K562 (cell line): ENCODE data around the gene BSPRY.

ENCODE experiments used
- CBX8 ChIP-seq: fragments of 200-600 bp; sonication (generic); IDR thresholded peaks from 2 replicates; pipeline ENCODE4 v1.6.1; 2012; ENCODE audit warnings: borderline replicate concordance, mixed run types, low read depth, mild to moderate bottlenecking, moderate library complexity, mixed read lengths, low read length, control low read depth, inconsistent platforms; ENCODE audit not compliant: poor library complexity, severe bottlenecking; ENCODE audit errors: extremely low read depth
- IRF1 ChIP-seq: sonication (generic); formaldehyde crosslinking; IDR thresholded peaks from 2 replicates; pipeline ENCODE4 v1.8.0; 2022; ENCODE audit warnings: missing genetic modification reagents, mild to moderate bottlenecking, borderline replicate concordance
- L3MBTL2 ChIP-seq: fragments of 450-650 bp; IDR thresholded peaks from 2 replicates; pipeline ENCODE4 v1.6.1; 2016; ENCODE audit warnings: mild to moderate bottlenecking, moderate library complexity
- MAX ChIP-seq: sonication (generic); formaldehyde crosslinking; IDR thresholded peaks from 2 replicates; pipeline ENCODE4 v1.9.0; 2022; ENCODE audit warnings: mild to moderate bottlenecking, missing genetic modification reagents
- MTA1 ChIP-seq: fragments of 450-650 bp; IDR thresholded peaks from 2 replicates; pipeline ENCODE4 v1.6.1; 2017; ENCODE audit warnings: borderline replicate concordance
- PHF21A ChIP-seq: fragments of 450-650 bp; IDR thresholded peaks from 2 replicates; pipeline ENCODE4 v1.6.1; 2017; ENCODE audit warnings: low read depth, borderline replicate concordance
- POLR2AphosphoS5 ChIP-seq: IDR thresholded peaks from 2 replicates; pipeline ENCODE4 v1.6.1; 2011; ENCODE audit warnings: mild to moderate bottlenecking, low read depth, low read length, moderate library complexity; ENCODE audit not compliant: control insufficient read depth, insufficient read depth
- RAD21 ChIP-seq, 2 experiments: fragments of 250-450 bp in 1 of 2; fragments of 450-650 bp in 1 of 2; sonication (Bioruptor Pico) in 1 of 2; formaldehyde crosslinking in 1 of 2; IDR thresholded peaks in 1 of 2; conservative IDR thresholded peaks in 1 of 2; 2 replicates each; pipeline versions ENCODE4 v1.4.0 to v1.8.0; 2020 to 2022; ENCODE audit warnings: mild to moderate bottlenecking in 2 of 2, moderate library complexity in 1 of 2
- TAF1 ChIP-seq: IDR thresholded peaks from 2 replicates; pipeline ENCODE4 v1.6.1; 2011; ENCODE audit warnings: mild to moderate bottlenecking, low read length, moderate library complexity; ENCODE audit not compliant: insufficient read depth, control insufficient read depth, severe bottlenecking; ENCODE audit errors: extremely low read depth
- ZFX ChIP-seq: sonication (generic); formaldehyde crosslinking; IDR thresholded peaks from 2 replicates; pipeline ENCODE4 v1.8.0; 2022; ENCODE audit warnings: mild to moderate bottlenecking, missing genetic modification reagents, moderate library complexity
- TF ChIP-seq, protein P1 (sequence below), 3 experiments: IDR thresholded peaks in 2 of 3; conservative IDR thresholded peaks in 1 of 3; 2 replicates each; pipeline ENCODE4 v1.5.1; 2011 to 2012; ENCODE audit warnings: low read length in 3 of 3, mild to moderate bottlenecking in 3 of 3, control low read depth in 2 of 3, improper control_type of control experiment in 1 of 3, inconsistent platforms in 1 of 3, low read depth in 1 of 3, mixed read lengths in 1 of 3, moderate library complexity in 1 of 3; ENCODE audit not compliant: insufficient read depth in 2 of 3
- TF ChIP-seq, protein P2 (sequence below): fragments of 200-800 bp; sonication (Bioruptor generic); IDR thresholded peaks from 2 replicates; pipeline ENCODE4 v1.6.1; 2017; ENCODE audit warnings: missing genetic modification characterization, missing compliant biosample characterization

- TF ChIP-seq MAX (CRISPR knock-in tag) (no peak), CBX8 (no peak), RAD21 (CRISPR knock-in tag; conservative IDR thresholded peaks at IDR 0.05 in 1 of 2, IDR thresholded peaks at IDR 0.05 in 1 of 2) (no peak), MTA1 (no peak), L3MBTL2 (no peak), TAF1 (no peak), POLR2AphosphoS5 (no peak), PHF21A (no peak), IRF1 (no peak), ZFX (CRISPR knock-in tag) (no peak)
- TF ChIP-seq, protein P1, sequence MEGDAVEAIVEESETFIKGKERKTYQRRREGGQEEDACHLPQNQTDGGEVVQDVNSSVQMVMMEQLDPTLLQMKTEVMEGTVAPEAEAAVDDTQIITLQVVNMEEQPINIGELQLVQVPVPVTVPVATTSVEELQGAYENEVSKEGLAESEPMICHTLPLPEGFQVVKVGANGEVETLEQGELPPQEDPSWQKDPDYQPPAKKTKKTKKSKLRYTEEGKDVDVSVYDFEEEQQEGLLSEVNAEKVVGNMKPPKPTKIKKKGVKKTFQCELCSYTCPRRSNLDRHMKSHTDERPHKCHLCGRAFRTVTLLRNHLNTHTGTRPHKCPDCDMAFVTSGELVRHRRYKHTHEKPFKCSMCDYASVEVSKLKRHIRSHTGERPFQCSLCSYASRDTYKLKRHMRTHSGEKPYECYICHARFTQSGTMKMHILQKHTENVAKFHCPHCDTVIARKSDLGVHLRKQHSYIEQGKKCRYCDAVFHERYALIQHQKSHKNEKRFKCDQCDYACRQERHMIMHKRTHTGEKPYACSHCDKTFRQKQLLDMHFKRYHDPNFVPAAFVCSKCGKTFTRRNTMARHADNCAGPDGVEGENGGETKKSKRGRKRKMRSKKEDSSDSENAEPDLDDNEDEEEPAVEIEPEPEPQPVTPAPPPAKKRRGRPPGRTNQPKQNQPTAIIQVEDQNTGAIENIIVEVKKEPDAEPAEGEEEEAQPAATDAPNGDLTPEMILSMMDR (IDR thresholded peaks at IDR 0.05 in 2 of 3, conservative IDR thresholded peaks at IDR 0.05 in 1 of 3; ENCODE audit: insufficient read depth in 2 of 3, low read depth in 1 of 3, low read length in 3 of 3), result no peak
- TF ChIP-seq, protein P2, sequence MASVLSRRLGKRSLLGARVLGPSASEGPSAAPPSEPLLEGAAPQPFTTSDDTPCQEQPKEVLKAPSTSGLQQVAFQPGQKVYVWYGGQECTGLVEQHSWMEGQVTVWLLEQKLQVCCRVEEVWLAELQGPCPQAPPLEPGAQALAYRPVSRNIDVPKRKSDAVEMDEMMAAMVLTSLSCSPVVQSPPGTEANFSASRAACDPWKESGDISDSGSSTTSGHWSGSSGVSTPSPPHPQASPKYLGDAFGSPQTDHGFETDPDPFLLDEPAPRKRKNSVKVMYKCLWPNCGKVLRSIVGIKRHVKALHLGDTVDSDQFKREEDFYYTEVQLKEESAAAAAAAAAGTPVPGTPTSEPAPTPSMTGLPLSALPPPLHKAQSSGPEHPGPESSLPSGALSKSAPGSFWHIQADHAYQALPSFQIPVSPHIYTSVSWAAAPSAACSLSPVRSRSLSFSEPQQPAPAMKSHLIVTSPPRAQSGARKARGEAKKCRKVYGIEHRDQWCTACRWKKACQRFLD, result no peak
Measured at GRCh38 chr9:113373676-113374392, 24.5 kb downstream of the BSPRY start.
